SW 1271 (cell line): Measurements from ENCODE around the gene TP53I3.
"Not testable (repeated sequence)": the region's sequence is repeated elsewhere in the genome, so short reads cannot be mapped to it uniquely, and the experiment has no call there.

Experiments used
- DNase-seq, 2 experiments: peaks; one replicate each; lab custom pipeline; 2025; lab: John Stamatoyannopoulos, UW

The TP53I3 gene

DNA sequence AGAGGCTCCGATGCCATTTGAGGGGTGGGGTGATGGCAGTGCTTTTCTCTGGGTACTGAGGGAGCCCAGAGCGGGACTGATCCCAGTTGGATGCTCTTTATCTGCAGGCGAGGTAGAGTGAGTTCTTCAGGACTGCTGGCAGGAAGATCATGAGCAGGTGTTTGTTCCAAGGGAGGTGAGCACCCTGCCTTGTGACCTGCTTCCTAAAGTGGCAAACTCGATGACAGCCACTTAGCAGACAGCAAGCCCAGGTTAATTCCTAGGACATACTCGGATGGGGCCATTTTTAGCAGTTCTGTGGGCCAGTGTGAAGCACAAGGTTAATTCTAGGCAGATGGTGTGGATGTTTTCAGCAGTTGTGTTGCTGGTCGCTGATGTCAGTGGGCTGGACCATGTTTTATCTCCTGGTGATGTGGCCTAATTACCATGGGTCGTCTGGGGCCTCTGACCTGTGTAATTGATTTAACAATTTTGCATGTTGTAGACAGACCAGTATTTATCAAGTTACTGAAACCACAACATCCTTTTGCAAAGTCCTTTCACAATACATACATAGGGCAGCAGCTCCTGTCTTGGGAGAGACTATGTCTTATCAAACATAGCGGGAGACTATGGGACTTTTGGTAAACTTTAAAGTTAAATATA, 30.1 kb downstream of the TP53I3 start:
- DNase-seq: no peak

DNA sequence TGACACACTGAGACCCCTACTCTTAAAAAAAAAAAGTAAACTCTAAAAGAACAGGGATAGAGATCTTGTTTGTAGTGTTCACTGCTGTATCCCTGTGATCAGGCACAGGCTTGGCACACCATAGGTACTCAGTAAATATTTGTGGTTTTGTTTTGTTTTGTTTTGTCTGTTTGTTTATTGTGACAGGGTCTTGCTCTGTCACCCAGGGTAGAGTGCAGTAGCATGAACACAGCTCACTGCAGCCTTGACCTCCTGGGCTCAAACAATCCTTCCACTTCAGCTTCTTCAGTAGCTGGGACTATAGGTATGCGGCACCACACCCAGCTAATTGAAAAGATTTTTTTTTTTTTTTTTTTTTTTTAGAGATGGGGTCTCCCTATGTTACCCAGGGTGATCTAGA, 31.7 kb downstream of the TP53I3 start:
- no peak for DNase-seq

DNA sequence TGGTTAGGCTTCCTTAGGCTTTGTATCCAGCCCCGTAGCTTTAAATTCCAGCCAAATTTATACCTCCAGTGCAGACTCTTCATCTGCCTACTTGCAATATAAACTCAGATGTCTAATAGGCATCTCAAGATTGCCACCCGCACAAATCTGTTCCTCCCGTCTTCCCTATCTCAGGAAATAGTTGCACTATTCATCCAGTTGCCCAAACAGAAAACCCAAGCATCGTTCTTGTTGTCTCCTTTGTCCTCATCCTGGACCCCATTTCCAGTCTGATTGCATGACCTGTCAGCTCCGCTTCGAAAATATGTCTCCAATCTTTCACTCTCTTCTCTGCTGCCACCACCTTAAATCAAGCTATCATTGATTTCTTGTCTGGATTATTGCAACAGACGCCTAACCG, 32.8 kb downstream of the TP53I3 start:
- DNase-seq: no peak

DNA sequence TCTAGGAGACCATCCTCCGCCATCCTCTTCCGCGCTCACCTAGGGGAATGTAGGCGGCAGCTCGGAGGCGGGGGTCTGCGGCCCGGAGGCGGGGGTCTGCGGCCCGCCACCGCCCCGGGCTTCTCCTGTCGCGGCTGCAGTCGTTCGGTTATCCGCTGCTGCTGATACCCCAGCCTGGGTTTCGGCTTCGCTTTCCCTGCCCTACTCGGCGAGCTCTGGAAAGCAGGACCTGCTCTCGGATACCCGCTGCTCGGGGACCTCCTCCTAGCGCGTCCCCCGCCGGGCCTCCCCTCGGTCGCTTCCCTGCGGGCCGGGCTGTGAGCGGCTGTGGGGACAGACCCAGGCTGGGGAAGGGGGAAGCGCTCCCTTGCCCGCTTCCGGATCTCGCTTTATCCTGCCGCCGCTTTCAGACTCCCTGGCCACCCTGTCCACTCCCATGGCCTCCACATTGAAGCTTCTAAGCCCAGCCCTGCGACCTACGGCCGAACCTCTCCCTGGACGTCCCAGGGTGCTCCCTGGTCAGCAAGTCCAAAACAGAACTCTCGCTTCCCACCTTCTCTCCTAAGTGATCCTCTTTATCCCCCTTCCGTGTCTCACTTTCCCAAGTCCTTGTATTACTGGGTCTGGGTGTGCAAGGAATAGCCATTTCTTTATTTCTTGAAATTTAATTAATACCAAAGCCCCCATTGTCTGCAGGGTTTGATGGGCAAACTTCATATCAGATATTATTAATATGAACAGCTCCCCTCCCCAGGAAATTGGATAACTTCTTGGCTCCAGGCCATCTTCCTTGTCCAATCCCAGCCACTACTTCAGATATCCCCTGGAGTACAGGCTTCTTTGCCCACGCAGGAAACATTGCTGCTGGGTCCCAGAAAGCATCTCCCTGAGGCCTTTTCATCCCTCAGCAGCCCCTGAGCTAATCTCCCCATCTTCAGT, 34.3 kb downstream of the TP53I3 start:
- DNase-seq: no peak

DNA sequence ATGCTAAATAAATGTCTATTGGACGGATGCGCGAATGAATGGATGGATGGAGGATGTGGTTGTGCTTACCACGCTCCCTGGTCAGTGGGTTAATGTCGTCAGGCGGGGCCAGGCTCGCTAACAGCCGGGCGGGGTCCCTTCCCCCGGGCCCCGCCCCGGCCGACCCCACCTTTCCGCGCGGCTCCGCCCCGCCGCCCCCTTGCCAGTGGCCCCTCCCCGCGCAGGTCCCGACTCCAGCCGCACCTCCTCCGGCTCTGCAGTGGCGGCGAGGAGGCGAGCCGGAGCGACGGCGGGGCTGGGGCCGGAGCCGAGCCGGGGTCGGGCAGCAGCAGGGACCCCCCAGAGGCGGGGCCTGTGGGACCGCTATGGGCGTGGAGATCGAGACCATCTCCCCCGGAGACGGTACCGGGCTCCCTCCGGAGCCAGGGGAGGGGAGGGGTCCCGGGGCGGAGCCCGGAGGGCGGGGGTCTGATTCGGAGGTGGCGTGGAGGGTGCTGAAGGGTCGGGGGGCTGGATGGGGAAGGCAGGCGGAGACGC, 35.1 kb downstream of the TP53I3 start, which contains the start of gene FKBP1B:
FKBP1B (plus strand) TSS at position 257 of the 537 bp plus-strand sequence; CDS start at position 366, 109 bp downstream.
- DNase-seq: peak in 1 of 2 experiments; percentile 24

DNA sequence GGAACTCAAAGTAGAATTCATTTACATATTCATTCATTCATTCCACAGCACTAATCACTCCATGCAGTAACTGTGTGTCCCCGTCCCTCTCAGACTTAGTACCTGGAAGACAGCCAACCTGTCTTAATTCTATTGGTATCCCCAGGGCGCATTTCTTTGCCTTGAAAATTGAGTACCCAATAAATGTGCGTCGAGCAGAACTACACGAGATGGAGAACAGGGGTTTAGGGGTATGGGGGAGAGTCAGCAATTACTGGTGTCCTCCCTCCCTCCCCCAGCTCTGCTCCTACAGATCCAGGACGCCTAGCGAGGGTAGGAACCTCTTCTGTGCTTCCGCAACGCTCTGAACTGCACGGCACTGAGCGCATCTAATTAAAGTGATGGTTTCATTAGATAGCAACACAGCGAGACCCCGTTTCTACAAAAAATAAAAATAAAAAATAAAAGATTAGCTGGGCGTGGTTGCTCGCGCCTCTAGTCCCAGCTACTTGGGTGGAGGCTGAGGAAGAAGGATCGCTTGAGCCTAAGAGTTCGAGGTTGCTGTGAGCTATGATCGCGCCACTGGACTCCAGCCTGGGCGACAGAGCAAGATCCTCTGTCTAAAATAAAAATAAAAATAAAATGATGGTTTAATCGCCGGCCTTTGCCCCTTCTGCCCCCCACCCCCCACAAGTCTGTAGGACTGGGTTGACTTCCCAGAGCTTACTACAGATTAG, 35.7 kb downstream of the TP53I3 start:
- no peak for DNase-seq

DNA sequence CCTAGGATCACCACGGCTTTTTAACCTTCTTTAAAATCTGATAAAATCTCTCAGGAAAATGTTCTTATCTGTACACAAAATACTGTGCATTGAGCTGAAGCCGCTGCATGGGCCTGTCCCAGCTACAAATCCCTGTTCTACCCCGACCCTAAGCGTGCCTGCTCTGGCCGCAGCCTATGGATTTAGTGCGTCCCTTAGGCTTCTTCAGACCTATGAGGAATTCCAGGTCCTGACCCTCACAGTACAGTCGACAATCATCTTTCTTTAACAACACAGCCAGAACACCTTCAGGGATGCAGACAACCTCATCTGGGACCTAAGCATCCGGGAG, 37.0 kb downstream of the TP53I3 start:
- no peak for DNase-seq

DNA sequence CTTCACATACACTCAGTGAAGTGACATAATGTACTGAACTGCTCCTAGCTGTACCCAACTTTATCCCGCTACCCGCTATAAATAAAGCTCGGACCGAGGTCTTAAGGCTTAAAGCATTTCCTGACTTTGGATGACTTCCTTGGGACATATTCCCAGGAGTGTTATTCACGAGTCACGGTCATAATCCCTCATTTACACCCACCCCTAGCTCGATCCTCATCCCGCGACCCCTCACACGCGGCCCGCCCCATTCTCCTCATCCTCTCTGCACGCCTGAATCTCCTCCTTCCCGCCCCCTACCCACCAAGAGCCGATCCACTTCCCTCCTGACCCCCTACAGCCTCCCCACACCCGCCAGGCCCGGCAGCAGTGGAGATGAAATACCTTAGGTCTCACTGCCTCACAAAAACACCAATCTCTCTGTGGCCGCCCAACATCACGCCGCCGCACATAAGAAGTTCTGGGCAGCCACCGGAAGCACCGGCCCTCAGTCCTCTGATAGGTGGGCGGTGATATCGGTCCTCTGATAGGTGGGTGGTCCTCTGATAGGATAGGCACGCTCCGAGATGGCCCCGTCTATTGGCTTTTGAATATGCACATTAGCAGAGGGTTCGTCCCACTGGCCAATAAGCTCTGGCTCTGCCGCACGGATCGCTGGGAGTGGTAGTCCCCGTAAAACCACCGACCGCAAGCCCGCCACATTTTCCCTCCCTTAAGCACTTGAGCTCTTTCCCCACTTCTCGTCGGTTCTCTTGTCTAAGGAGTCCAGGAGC, 37.5 kb downstream of the TP53I3 start, which contains the start of gene WDCP:
WDCP (minus strand) TSS at position 462 of the 773 bp plus-strand sequence. CDS start 7,897 bp downstream, outside the sequence.
- DNase-seq: peak; percentile 99 to 100

DNA sequence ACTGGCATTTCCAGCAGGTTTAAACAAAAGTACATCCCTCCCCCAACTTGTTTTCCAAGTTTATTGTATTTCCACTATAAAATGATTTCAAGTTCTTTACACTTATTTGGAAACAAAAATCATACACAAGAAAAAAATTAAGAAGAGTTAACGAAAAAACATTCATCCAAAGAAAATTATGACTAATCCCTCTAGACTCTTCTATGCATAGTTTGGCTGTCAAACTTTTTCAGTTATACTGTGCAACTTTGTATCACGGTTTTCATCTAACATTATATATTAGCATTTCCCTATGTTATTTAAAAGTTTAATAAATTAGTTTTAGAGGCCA, 38.1 kb downstream of the TP53I3 start:
- DNase-seq: no peak

DNA sequence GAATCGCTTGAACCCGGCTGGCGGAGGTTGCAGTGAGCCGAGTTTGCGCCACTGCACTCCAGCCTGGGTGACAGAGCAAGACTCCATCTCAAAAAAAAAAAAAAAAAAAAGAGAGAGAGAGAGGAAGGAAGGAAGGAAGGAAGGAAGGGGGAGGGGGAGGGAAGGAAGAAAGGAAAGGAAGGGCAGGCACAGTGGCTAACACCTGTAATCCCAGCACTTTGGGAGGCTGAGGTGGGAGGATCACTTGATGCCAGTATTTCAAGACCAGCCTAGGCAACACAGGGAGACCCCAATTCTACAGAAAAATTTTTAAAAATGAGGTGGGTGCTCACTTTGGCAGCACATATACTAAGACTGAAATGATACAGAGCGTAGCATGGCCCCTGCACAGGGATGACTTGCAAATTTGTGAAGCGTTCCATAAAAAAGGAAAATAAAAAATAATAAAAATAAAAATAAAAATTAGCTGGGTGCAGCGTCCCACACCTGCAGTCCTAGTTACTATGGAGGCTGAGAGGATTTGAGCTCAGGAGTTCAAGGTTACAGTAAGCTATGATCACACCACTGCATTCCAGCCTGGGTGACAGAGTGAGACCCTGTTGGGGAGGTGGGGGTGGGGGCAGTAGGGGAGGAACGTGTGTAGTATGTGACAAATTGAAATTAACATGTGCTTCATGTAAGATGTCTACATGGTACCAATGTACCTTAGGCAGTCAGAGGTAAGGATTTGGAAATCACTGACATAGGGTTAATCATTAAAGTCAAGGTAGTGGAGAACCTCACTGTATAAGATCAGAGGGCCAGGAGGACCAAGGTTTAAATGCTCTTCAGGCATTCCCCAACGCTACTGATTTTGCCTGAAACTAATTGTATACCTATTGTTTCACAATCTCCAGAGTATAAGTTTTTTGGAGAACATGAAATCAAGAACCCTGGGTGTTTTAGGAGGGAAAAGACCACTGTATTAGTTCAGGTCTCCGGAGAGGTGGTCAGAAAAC, 38.8 kb downstream of the TP53I3 start:
- DNase-seq: no peak

DNA sequence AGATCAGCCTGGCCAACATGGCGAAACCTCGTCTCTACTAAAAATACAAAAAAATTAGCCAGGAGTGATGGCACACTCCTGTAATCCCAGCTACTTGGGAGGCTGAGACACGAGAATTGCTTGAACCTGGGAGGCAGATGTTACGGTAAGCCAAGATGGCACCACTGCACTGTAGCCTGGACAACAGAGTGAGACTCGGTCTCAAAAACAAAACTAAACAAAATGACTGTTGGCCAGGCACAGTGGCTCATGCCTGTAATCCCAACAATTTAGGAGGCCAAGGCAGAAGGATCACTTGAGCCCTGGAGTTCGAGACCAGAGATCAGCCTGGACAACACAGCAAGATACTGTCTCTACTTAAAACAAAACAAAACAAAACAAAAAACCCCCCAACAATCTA, 41.5 kb downstream of the TP53I3 start:
- not testable (repeated sequence) for DNase-seq

DNA sequence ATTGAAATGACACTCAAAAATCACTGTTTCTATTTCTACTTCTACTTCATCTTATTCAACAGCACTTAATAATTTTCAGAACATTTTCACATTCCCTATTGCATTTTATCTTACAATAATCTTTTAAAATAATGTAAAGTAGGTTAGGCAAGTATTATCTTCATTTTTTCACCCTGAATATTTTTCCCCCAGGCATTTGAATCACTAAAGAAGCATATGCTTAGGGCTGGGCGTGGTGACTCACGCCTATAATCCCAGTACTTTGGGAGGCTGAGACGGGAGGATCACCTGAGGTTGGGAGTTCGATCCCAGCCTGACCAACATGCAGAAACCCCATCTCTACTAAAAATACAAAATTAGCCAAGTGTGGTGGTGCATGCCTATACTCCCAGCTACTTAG, 44.1 kb downstream of the TP53I3 start:
- DNase-seq: no peak

DNA sequence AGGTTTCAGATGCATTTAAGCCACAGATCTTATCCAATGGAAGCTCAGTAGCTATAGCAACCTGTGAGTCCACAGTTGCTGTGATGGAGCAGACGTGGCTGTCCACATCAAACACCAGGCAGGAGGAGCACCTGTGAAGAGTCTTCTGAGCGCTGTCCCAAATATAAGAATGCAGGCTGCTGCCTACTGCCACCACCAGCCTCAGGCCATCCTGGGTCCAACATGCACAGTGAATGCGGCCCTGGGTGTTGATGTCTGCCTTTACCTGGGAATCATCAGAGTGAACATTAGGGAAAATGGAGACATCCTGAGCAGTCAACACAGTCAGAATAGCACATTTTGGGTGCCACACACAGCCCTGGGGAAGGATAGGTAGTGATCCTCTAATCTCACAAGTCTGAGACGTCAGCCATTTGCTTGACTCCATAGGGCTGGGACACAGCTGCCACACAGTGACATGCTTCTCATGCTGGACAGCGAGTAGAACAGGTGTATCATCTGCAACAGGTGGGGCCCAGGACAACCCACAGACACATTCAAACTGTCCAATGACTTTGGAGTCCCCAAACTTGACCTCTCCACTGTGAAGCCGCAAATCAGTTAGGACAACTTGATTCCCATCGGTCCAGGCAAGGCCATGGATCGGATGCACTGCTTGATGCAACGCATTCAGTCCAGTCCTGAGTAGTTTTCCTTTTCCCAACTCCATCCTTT, 45.7 kb downstream of the TP53I3 start:
- no peak for DNase-seq
